Endodermal cell (in vitro differentiated cells): Measurements from ENCODE around the gene SPATA17. TPM values are rescaled to one million over a fixed set of nuclear protein-coding genes. Genes with fewer than 3 reads are reported as not detected.

Experiments used
- DNase-seq: peaks from one replicate; pipeline ENCODE4 v3.0.0-alpha.2; 2017
- H3K27ac ChIP-seq: 2 replicates; pipeline ENCODE4 v1.5.1; 2013; ENCODE audit warnings: mild to moderate bottlenecking, low read depth, low read length, moderate library complexity
- H3K27me3 ChIP-seq: 2 replicates; pipeline ENCODE4 v1.6.1; 2013; ENCODE audit warnings: mild to moderate bottlenecking, low read length, moderate library complexity; ENCODE audit not compliant: insufficient read depth, control insufficient read depth, poor library complexity, severe bottlenecking
- H3K36me3 ChIP-seq: 2 replicates; pipeline ENCODE4 v1.7.0; 2013; ENCODE audit warnings: mild to moderate bottlenecking, low read length, moderate library complexity; ENCODE audit not compliant: control insufficient read depth, insufficient read depth
- H3K4me1 ChIP-seq: one replicate; pipeline ENCODE4 v1.7.0; 2013; ENCODE audit warnings: low read length; ENCODE audit not compliant: control insufficient read depth, insufficient read depth
- H3K4me3 ChIP-seq: 2 replicates; pipeline ENCODE4 v1.5.1; 2013; ENCODE audit warnings: mild to moderate bottlenecking, low read length, moderate library complexity
- H3K9ac ChIP-seq: 2 replicates; pipeline ENCODE4 v1.6.1; 2013; ENCODE audit warnings: mild to moderate bottlenecking, low read length, moderate library complexity; ENCODE audit not compliant: poor library complexity, severe bottlenecking; ENCODE audit errors: extremely low read depth
- H3K9me3 ChIP-seq: 2 replicates; pipeline ENCODE4 v1.6.1; 2013; ENCODE audit warnings: mild to moderate bottlenecking, low read length, moderate library complexity; ENCODE audit not compliant: control insufficient read depth
- H3K27ac Mint-ChIP-seq: 2 replicates; pipeline ENCODE4 v1.8.0; 2020; ENCODE audit warnings: mixed read lengths
- H3K27me3 Mint-ChIP-seq: 2 replicates; pipeline ENCODE4 v1.8.0; 2021; ENCODE audit warnings: mild to moderate bottlenecking, mixed read lengths; ENCODE audit not compliant: insufficient read depth
- H3K36me3 Mint-ChIP-seq: 2 replicates; pipeline ENCODE4 v1.8.0; 2020; ENCODE audit warnings: low read depth, mixed read lengths
- H3K4me1 Mint-ChIP-seq: 2 replicates; pipeline ENCODE4 v1.8.0; 2020; ENCODE audit warnings: mixed read lengths
- H3K4me3 Mint-ChIP-seq: 2 replicates; pipeline ENCODE4 v1.8.0; 2020; ENCODE audit warnings: mild to moderate bottlenecking, moderate library complexity, mixed read lengths
- H3K9me3 Mint-ChIP-seq: 2 replicates; pipeline ENCODE4 v1.8.0; 2020; ENCODE audit warnings: mild to moderate bottlenecking, mixed read lengths
- WGBS, 2 experiments: methylation state at CpG; one replicate each; pipeline versions ENCODE4 v1.1.5 to v1.1.7; 2013; ENCODE audit warnings: missing lambda C conversion rate in 2 of 2, mixed read lengths in 1 of 2; ENCODE audit not compliant: insufficient coverage in 1 of 2, insufficient read length in 1 of 2; 5-methylcytosine and 5-hydroxymethylcytosine counted together
- total RNA-seq, 2 donors: library from RNA; stranded (reverse); fragmentation: NEBNext Ultra II Directional in 1 of 2; extraction: Animal tissue kit (Norgen Biotek cat#: 25700) in 1 of 2; gene quantifications; 2 replicates in 1 of 2; 3 replicates in 1 of 2; pipeline ENCODE4 v1.2.1, GENCODE V29; 2021
- TF ChIP-seq, protein P1 (sequence below): fragments of 200-600 bp; sonication (generic); conservative IDR thresholded peaks from 2 replicates; pipeline ENCODE4 v1.5.0; 2021; ENCODE audit warnings: antibody characterized with exemption, mild to moderate bottlenecking

SPATA17 gene
- total RNA-seq, 2 donors from 2014 or later: 0.93 to 1.6 TPM

DNA sequence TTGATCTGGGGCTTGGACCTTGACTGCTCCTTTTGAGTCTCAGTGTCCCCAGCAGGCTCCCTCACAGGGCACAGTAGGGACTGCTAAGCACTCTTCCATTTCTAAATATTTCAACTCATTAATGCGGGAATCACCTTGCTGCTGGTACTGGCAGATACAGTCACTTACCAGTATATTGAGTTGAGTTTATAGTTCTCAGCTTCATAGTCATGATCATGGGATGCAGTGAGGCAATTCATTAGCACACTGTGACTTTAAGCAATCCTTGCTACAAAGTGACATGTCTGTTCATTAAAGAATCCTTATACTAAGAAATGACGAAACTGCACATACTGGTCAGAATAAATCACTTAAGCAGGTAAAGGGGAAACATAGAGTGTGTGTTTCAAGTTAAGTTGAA, 240.8 kb downstream of the SPATA17 start:
- Mint-ChIP-seq H3K27ac (no peak overlapping the region), H3K36me3 (no peaks in the 10 kb centered on the region), H3K27me3 (peaks cover 20% of the 10 kb centered on the region), H3K4me1 (peaks cover 6% of the 10 kb centered on the region), H3K9me3 (peaks cover 6% of the 10 kb centered on the region), H3K4me3 (no peak overlapping the region)
- Histone ChIP-seq H3K9ac (no peak overlapping the region), H3K27ac (no peak overlapping the region), H3K4me3 (no peak overlapping the region), H3K27me3 (no peaks in the 10 kb centered on the region), H3K4me1 (no peaks in the 10 kb centered on the region), H3K36me3 (no peaks in the 10 kb centered on the region), H3K9me3 (peaks cover 7% of the 10 kb centered on the region)
- TF ChIP-seq, protein P1, sequence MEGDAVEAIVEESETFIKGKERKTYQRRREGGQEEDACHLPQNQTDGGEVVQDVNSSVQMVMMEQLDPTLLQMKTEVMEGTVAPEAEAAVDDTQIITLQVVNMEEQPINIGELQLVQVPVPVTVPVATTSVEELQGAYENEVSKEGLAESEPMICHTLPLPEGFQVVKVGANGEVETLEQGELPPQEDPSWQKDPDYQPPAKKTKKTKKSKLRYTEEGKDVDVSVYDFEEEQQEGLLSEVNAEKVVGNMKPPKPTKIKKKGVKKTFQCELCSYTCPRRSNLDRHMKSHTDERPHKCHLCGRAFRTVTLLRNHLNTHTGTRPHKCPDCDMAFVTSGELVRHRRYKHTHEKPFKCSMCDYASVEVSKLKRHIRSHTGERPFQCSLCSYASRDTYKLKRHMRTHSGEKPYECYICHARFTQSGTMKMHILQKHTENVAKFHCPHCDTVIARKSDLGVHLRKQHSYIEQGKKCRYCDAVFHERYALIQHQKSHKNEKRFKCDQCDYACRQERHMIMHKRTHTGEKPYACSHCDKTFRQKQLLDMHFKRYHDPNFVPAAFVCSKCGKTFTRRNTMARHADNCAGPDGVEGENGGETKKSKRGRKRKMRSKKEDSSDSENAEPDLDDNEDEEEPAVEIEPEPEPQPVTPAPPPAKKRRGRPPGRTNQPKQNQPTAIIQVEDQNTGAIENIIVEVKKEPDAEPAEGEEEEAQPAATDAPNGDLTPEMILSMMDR: no peak
- 80 to 98% methylated on average over 1 to 2 of the region's 2 CpGs for WGBS, 2 experiments
- no peak for DNase-seq

DNA sequence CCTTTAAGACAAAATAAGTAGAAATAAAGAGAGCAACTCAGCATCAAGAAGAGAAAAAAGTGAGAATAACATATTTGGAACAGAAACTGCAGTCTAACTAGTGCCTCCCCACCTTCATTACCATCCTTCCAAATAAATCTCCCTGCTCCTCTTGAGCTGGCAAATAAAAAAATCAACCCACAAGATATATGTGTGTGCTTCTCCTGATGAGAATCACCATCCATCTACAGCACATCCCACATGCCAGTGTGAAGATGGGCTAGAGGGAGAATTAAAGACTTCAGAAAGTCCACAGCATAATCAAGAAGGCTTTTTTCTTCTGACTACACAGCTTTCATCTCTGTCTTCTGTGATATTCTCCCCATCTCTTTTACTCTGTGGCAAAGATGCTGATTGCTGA, 244.1 kb downstream of the SPATA17 start:
- no peak overlapping the region for H3K9ac ChIP-seq
- Mint-ChIP-seq H3K36me3 (no peaks in the 10 kb centered on the region), H3K27ac (no peak overlapping the region), H3K4me3 (no peak overlapping the region), H3K27me3 (peaks cover 9% of the 10 kb centered on the region), H3K9me3 (no peaks in the 10 kb centered on the region), H3K4me1 (peaks cover 6% of the 10 kb centered on the region)
- TF ChIP-seq, protein P1: no peak
- no peak for DNase-seq
- H3K4me3 ChIP-seq: no peak overlapping the region
- no peaks in the 10 kb centered on the region for H3K36me3 ChIP-seq
- no peak overlapping the region for H3K27ac ChIP-seq
- H3K9me3 ChIP-seq: peaks cover 9% of the 10 kb centered on the region
- H3K4me1 ChIP-seq: no peaks in the 10 kb centered on the region
- H3K27me3 ChIP-seq: no peaks in the 10 kb centered on the region

DNA sequence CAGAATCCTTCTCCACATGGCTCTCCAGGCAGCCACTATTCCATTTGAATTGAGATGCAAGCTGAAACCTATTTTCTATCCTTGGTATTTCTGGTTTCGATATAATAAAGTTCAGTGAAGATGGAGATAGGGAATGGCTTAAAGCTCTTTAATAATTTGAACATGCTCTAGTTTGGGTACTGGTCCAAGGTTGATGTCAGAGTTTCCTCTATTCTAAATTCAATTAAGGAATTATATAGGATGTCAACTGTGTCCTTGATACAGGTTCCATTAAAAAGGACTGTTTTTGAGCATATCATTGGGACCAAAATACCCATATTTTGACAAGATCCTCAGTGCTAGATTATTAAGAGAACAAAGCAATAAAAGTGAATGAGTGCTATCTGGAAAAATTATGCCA, 245.3 kb downstream of the SPATA17 start:
- H3K36me3 ChIP-seq: no peaks in the 10 kb centered on the region
- peaks cover 6% of the 10 kb centered on the region for H3K4me1 Mint-ChIP-seq
- H3K27ac Mint-ChIP-seq: no peak overlapping the region
- peaks cover 7% of the 10 kb centered on the region for H3K9me3 ChIP-seq
- H3K4me3 Mint-ChIP-seq: no peak overlapping the region
- H3K4me1 ChIP-seq: no peaks in the 10 kb centered on the region
- WGBS, 2 experiments: 96% methylated on average over 1 of the region's 1 CpG; no CpG with 5 or more reads in 1 of the 2 experiments
- H3K9ac ChIP-seq: no peak overlapping the region
- no peaks in the 10 kb centered on the region for H3K36me3 Mint-ChIP-seq
- no peaks in the 10 kb centered on the region for H3K27me3 ChIP-seq
- TF ChIP-seq, protein P1: no peak
- H3K4me3 ChIP-seq: no peak overlapping the region
- no peaks in the 10 kb centered on the region for H3K9me3 Mint-ChIP-seq
- peaks cover 7% of the 10 kb centered on the region for H3K27me3 Mint-ChIP-seq
- DNase-seq: no peak
- H3K27ac ChIP-seq: no peak overlapping the region
